WTC11 (cell line): Measurements from ENCODE around the gene ABHD4.
"Not testable (repeated sequence)": the region's sequence is repeated elsewhere in the genome, so short reads cannot be mapped to it uniquely, and the experiment has no call there.

Experiments used
- CREB1 ChIP-seq: sonication (generic); formaldehyde crosslinking; IDR thresholded peaks from 2 replicates; pipeline ENCODE4 v1.8.0; 2023; ENCODE audit warnings: mild to moderate bottlenecking, missing genetic modification reagents
- NR2C2 ChIP-seq: sonication (generic); formaldehyde crosslinking; IDR thresholded peaks from 2 replicates; pipeline ENCODE4 v1.8.0; 2022; ENCODE audit warnings: mild to moderate bottlenecking, missing genetic modification reagents
- TF ChIP-seq, protein P1 (sequence below): fragments of 200-600 bp; IDR thresholded peaks from 2 replicates; pipeline ENCODE4 v1.8.0; 2022; ENCODE audit warnings: antibody characterized with exemption
- TF ChIP-seq, protein P2 (sequence below): sonication (generic); formaldehyde crosslinking; IDR thresholded peaks from 2 replicates; pipeline ENCODE4 v1.8.0; 2023; ENCODE audit warnings: missing genetic modification reagents, mild to moderate bottlenecking, borderline replicate concordance
- TF ChIP-seq, protein P3 (sequence below): sonication (generic); formaldehyde crosslinking; IDR thresholded peaks from 2 replicates; pipeline ENCODE4 v1.8.1; 2022; ENCODE audit warnings: missing genetic modification reagents, borderline replicate concordance

DNA sequence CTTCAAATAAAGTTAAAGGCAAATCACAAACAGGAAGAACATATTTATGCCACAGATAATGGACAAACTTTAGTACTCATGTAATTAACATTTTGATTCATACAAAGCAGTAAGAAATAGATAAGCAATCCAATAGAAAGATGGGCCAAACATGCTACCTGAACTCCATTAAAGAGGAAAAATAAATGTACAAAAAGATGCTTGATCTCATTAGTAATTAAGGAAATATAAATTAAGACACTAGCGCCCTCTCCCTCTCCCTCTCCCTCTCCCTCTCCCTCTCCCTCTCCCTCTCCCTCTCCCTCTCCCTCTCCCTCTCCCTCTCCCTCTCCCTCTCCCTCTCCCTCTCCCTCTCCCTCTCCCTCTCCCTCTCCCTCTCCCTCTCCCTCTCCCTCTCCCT, 37.9 kb downstream of the ABHD4 start:
- TF ChIP-seq, protein P1, sequence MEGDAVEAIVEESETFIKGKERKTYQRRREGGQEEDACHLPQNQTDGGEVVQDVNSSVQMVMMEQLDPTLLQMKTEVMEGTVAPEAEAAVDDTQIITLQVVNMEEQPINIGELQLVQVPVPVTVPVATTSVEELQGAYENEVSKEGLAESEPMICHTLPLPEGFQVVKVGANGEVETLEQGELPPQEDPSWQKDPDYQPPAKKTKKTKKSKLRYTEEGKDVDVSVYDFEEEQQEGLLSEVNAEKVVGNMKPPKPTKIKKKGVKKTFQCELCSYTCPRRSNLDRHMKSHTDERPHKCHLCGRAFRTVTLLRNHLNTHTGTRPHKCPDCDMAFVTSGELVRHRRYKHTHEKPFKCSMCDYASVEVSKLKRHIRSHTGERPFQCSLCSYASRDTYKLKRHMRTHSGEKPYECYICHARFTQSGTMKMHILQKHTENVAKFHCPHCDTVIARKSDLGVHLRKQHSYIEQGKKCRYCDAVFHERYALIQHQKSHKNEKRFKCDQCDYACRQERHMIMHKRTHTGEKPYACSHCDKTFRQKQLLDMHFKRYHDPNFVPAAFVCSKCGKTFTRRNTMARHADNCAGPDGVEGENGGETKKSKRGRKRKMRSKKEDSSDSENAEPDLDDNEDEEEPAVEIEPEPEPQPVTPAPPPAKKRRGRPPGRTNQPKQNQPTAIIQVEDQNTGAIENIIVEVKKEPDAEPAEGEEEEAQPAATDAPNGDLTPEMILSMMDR = not testable (repeated sequence)
- TF ChIP-seq, protein P2, sequence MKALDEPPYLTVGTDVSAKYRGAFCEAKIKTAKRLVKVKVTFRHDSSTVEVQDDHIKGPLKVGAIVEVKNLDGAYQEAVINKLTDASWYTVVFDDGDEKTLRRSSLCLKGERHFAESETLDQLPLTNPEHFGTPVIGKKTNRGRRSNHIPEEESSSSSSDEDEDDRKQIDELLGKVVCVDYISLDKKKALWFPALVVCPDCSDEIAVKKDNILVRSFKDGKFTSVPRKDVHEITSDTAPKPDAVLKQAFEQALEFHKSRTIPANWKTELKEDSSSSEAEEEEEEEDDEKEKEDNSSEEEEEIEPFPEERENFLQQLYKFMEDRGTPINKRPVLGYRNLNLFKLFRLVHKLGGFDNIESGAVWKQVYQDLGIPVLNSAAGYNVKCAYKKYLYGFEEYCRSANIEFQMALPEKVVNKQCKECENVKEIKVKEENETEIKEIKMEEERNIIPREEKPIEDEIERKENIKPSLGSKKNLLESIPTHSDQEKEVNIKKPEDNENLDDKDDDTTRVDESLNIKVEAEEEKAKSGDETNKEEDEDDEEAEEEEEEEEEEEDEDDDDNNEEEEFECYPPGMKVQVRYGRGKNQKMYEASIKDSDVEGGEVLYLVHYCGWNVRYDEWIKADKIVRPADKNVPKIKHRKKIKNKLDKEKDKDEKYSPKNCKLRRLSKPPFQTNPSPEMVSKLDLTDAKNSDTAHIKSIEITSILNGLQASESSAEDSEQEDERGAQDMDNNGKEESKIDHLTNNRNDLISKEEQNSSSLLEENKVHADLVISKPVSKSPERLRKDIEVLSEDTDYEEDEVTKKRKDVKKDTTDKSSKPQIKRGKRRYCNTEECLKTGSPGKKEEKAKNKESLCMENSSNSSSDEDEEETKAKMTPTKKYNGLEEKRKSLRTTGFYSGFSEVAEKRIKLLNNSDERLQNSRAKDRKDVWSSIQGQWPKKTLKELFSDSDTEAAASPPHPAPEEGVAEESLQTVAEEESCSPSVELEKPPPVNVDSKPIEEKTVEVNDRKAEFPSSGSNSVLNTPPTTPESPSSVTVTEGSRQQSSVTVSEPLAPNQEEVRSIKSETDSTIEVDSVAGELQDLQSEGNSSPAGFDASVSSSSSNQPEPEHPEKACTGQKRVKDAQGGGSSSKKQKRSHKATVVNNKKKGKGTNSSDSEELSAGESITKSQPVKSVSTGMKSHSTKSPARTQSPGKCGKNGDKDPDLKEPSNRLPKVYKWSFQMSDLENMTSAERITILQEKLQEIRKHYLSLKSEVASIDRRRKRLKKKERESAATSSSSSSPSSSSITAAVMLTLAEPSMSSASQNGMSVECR (CRISPR knock-in tag) = not testable (repeated sequence)
- TF ChIP-seq CREB1, NR2C2: not testable (repeated sequence)
- TF ChIP-seq, protein P3, sequence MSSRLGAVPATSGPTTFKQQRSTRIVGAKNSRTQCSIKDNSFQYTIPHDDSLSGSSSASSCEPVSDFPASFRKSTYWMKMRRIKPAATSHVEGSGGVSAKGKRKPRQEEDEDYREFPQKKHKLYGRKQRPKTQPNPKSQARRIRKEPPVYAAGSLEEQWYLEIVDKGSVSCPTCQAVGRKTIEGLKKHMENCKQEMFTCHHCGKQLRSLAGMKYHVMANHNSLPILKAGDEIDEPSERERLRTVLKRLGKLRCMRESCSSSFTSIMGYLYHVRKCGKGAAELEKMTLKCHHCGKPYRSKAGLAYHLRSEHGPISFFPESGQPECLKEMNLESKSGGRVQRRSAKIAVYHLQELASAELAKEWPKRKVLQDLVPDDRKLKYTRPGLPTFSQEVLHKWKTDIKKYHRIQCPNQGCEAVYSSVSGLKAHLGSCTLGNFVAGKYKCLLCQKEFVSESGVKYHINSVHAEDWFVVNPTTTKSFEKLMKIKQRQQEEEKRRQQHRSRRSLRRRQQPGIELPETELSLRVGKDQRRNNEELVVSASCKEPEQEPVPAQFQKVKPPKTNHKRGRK (CRISPR knock-in tag) = not testable (repeated sequence)
